ENCODE results near the gene MAP3K2.

MAP3K2 gene

DNA sequence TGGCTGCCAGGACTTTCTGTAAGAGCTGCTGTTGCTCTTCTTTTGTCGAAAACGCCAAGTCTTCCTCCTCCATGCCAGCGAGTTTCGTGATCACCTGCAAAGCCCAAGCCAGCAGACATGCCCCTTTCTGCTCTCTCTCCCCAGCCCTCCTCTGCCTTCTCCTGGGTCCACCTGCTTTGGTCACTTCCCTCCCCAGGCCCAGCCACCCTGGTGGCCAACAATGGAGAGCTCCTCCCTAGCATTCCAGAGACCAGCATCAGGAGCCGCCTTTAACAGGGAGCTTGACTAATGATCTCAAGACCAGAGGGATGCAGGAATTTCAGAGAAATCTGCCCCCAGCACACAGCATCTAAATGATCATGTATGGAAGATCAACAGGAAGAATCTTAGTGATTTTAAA lies 128.4 kb downstream of the MAP3K2 start:
- TF ChIP-seq SIN3A (IDR thresholded peaks at IDR 0.05; ENCODE audit: borderline replicate concordance, insufficient read depth, low read length) = no peak
- TF ChIP-seq TAF1 (IDR thresholded peaks at IDR 0.05; ENCODE audit: borderline replicate concordance, insufficient read depth, low read length) = no peak
- no peak for TF ChIP-seq FOXP2 (optimal IDR thresholded peaks at IDR 0.05; ENCODE audit: borderline replicate concordance, extremely low read depth, extremely low read length, insufficient read depth)
- TF ChIP-seq, protein P1, sequence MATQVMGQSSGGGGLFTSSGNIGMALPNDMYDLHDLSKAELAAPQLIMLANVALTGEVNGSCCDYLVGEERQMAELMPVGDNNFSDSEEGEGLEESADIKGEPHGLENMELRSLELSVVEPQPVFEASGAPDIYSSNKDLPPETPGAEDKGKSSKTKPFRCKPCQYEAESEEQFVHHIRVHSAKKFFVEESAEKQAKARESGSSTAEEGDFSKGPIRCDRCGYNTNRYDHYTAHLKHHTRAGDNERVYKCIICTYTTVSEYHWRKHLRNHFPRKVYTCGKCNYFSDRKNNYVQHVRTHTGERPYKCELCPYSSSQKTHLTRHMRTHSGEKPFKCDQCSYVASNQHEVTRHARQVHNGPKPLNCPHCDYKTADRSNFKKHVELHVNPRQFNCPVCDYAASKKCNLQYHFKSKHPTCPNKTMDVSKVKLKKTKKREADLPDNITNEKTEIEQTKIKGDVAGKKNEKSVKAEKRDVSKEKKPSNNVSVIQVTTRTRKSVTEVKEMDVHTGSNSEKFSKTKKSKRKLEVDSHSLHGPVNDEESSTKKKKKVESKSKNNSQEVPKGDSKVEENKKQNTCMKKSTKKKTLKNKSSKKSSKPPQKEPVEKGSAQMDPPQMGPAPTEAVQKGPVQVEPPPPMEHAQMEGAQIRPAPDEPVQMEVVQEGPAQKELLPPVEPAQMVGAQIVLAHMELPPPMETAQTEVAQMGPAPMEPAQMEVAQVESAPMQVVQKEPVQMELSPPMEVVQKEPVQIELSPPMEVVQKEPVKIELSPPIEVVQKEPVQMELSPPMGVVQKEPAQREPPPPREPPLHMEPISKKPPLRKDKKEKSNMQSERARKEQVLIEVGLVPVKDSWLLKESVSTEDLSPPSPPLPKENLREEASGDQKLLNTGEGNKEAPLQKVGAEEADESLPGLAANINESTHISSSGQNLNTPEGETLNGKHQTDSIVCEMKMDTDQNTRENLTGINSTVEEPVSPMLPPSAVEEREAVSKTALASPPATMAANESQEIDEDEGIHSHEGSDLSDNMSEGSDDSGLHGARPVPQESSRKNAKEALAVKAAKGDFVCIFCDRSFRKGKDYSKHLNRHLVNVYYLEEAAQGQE (IDR thresholded peaks at IDR 0.05; ENCODE audit: insufficient read depth in 1 of 2, low read depth in 2 of 2, low read length in 2 of 2) = no peak
- TF ChIP-seq POLR2AphosphoS5 (IDR thresholded peaks at IDR 0.05; ENCODE audit: low read depth, low read length) = no peak

DNA sequence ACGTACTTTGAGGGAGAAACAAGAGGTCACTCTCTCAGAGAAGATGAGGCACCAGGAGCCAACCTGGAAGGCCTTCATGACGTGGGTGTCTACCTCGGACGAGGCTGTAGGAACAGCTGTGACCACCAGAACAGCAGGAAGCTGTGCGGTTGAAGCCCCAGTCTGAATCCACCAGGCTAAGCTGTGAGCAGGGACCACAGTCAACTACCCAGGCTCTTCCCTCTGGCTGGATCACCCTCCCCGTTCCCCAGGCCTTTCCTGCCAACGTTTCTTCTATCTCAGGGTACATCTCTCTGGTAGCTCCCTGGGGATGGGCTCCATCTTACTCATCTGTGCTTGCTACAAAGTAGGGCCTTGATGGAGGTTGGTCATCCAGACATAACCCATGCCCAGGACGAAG lies 130.9 kb downstream of the MAP3K2 start:
- TF ChIP-seq SIN3A (IDR thresholded peaks at IDR 0.05; ENCODE audit: borderline replicate concordance, insufficient read depth, low read length) = no peak
- TF ChIP-seq, protein P1 (IDR thresholded peaks at IDR 0.05; ENCODE audit: insufficient read depth in 1 of 2, low read depth in 2 of 2, low read length in 2 of 2) = no peak
- TF ChIP-seq FOXP2 (optimal IDR thresholded peaks at IDR 0.05; ENCODE audit: borderline replicate concordance, extremely low read depth, extremely low read length, insufficient read depth) = no peak
- no peak for TF ChIP-seq POLR2AphosphoS5 (IDR thresholded peaks at IDR 0.05; ENCODE audit: low read depth, low read length)
- no peak for TF ChIP-seq TAF1 (IDR thresholded peaks at IDR 0.05; ENCODE audit: borderline replicate concordance, insufficient read depth, low read length)

DNA sequence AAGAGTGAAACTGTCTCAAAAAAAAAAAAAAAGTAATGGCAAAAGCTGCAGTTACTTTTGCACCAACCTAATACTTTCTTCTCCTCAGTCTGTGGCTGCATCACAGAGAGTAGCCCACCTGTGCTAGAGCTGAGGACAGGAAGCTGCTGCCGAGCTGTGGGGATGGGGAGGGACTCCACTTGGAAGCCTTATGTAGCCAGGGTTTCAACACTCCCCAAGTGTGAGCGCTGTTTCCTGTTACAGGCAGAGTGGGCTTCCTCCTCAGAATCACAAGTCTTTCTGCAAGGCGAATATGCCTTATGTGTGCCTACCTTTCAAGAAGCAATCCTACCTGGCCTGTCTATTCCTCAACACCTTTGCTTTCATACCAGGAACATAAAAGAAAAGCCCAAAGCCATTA lies 131.4 kb downstream of the MAP3K2 start:
- TF ChIP-seq FOXP2 (optimal IDR thresholded peaks at IDR 0.05; ENCODE audit: borderline replicate concordance, extremely low read depth, extremely low read length, insufficient read depth) (no peak), SIN3A (IDR thresholded peaks at IDR 0.05; ENCODE audit: borderline replicate concordance, insufficient read depth, low read length) (no peak), POLR2AphosphoS5 (IDR thresholded peaks at IDR 0.05; ENCODE audit: low read depth, low read length) (no peak), TAF1 (IDR thresholded peaks at IDR 0.05; ENCODE audit: borderline replicate concordance, insufficient read depth, low read length) (no peak)
- TF ChIP-seq, protein P1 (IDR thresholded peaks at IDR 0.05; ENCODE audit: insufficient read depth in 1 of 2, low read depth in 2 of 2, low read length in 2 of 2) = no peak

DNA sequence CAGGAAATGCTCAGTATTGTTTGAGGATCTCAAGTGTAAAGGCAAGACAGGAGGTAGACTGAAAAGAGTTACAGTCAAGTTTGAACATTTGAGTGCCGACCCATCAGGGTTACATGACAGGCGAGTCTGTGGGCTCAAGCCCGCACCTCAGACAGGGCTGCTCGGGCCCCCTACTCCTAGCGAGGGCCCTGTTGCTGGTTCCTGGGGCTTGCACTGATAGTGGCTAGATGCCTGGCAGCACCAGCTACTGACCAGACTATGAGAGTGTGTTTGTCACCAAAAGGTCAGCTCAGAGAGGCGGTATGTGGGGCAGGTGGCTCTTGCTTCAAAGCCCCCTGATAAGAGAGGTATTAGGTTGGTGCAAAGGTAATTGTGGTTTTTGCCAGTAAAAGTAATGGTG lies 132.1 kb downstream of the MAP3K2 start:
- TF ChIP-seq TAF1 (IDR thresholded peaks at IDR 0.05; ENCODE audit: borderline replicate concordance, insufficient read depth, low read length) = no peak
- TF ChIP-seq, protein P1 (IDR thresholded peaks at IDR 0.05; ENCODE audit: insufficient read depth in 1 of 2, low read depth in 2 of 2, low read length in 2 of 2) = no peak
- TF ChIP-seq FOXP2 (optimal IDR thresholded peaks at IDR 0.05; ENCODE audit: borderline replicate concordance, extremely low read depth, extremely low read length, insufficient read depth) = no peak
- TF ChIP-seq POLR2AphosphoS5 (IDR thresholded peaks at IDR 0.05; ENCODE audit: low read depth, low read length) = no peak
- TF ChIP-seq SIN3A (IDR thresholded peaks at IDR 0.05; ENCODE audit: borderline replicate concordance, insufficient read depth, low read length) = no peak

DNA sequence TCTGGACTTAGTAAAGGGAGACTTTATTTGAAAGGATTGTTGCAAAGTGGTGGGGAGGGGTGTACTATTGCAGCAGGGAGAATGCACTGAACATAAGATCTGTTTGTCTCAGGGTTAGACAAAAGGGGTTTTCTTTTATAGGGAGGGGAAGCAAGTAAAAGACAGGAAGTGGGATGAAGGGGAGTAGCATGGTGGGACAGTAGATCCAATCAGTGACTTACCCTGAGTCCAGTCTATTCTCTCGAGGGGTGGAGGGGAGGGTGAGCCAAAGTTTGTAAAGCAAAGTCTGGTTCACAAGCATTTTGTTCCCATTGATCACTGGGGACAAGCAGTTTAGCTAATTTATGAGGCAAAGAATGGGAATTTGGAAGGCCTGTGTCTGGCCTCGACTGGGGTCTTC lies 132.6 kb downstream of the MAP3K2 start:
- TF ChIP-seq POLR2AphosphoS5 (IDR thresholded peaks at IDR 0.05; ENCODE audit: low read depth, low read length) (no peak), SIN3A (IDR thresholded peaks at IDR 0.05; ENCODE audit: borderline replicate concordance, insufficient read depth, low read length) (no peak), FOXP2 (optimal IDR thresholded peaks at IDR 0.05; ENCODE audit: borderline replicate concordance, extremely low read depth, extremely low read length, insufficient read depth) (no peak), TAF1 (IDR thresholded peaks at IDR 0.05; ENCODE audit: borderline replicate concordance, insufficient read depth, low read length) (no peak)
- TF ChIP-seq, protein P1 (IDR thresholded peaks at IDR 0.05; ENCODE audit: insufficient read depth in 1 of 2, low read depth in 2 of 2, low read length in 2 of 2) = no peak
